ENCODE data around the gene TMEM131. TPM values are rescaled to one million over a fixed set of nuclear protein-coding genes. Genes with fewer than 3 reads are reported as not detected.

The TMEM131 gene
- total and polyA plus RNA-seq, 2 experiments from 2014 or later: 9.2 to 22.7 TPM

GRCh38 chr2:97919858-97920257, 75.9 kb downstream of the TMEM131 start (continued):
- TF ChIP-seq REST (IDR thresholded peaks at IDR 0.05; ENCODE audit: unreplicated experiment) (no peak), CTCF (conservative IDR thresholded peaks at IDR 0.05; ENCODE audit: low read depth in 2 of 2) (no peak), EZH2 (IDR thresholded peaks at IDR 0.05; ENCODE audit: low read depth, unreplicated experiment) (no peak), EZH2phosphoT487 (IDR thresholded peaks at IDR 0.05; ENCODE audit: unreplicated experiment) (no peak), POLR2AphosphoS5 (IDR thresholded peaks at IDR 0.05; ENCODE audit: low read depth) (no peak), ZNF114 (CRISPR knock-in tag; IDR thresholded peaks at IDR 0.05) (no peak)

- Mint-ChIP-seq H3K27me3 (ENCODE audit: insufficient read depth, low read depth, poor library complexity) (peaks cover 2% of the 10 kb centered on the region), H3K9me3 (no peaks in the 10 kb centered on the region), H3K4me1 (peaks cover 30% of the 10 kb centered on the region; the same call in 2 of the 3 replicates), H3K36me3 (ENCODE audit: low read depth) (no peaks in the 10 kb centered on the region), H3K4me3 (no peak overlapping the region), H3K27ac (no peak overlapping the region)
- H3K9me2 ChIP-seq (ENCODE audit: insufficient read depth): peaks cover 13% of the 10 kb centered on the region
- ATAC-seq (no peak), DNase-seq (ENCODE audit: low spot score) (no peak)
- peaks cover 48% of the 10 kb centered on the region for H3K79me2 ChIP-seq (replicated peaks; ENCODE audit: insufficient read depth)
- H3F3A ChIP-seq (replicated peaks; ENCODE audit: low read depth): no peaks in the 10 kb centered on the region
- no peak overlapping the region for H3K4me3 ChIP-seq
- no peaks in the 10 kb centered on the region for H3K27me3 ChIP-seq (ENCODE audit: insufficient read depth)
- no peak overlapping the region for H3K4me2 ChIP-seq
- peaks cover 5% of the 10 kb centered on the region; the same call in 1 of the 2 replicates for H4K20me1 ChIP-seq (replicated peaks; ENCODE audit: insufficient read depth)
- no peak overlapping the region for H2AFZ ChIP-seq
- no peak overlapping the region for H3K27ac ChIP-seq (ENCODE audit: low read depth)
- no peaks in the 10 kb centered on the region for H3K36me3 ChIP-seq (ENCODE audit: insufficient read depth)
- peaks cover 18% of the 10 kb centered on the region for H3K4me1 ChIP-seq (ENCODE audit: insufficient read depth)
- TF ChIP-seq NANOG (IDR thresholded peaks at IDR 0.05; ENCODE audit: borderline replicate concordance) (no peak), CREB1 (CRISPR knock-in tag; IDR thresholded peaks at IDR 0.05; ENCODE audit: low read depth) (no peak), EZH2phosphoT487 (IDR thresholded peaks at IDR 0.05; ENCODE audit: unreplicated experiment) (no peak), ZNF462 (CRISPR knock-in tag; IDR thresholded peaks at IDR 0.05) (no peak), STAT1 (IDR thresholded peaks at IDR 0.05; ENCODE audit: unreplicated experiment) (no peak), CTCF (conservative IDR thresholded peaks at IDR 0.05; ENCODE audit: low read depth in 2 of 2) (no peak)
These were observed 76.9 kb downstream of the TMEM131 start for GRCh38 chr2:97918818-97919217.
